OCI-LY1 (cell line): ENCODE data around the gene USP40.

Source experiments
- EZH2 ChIP-seq: fragments of 200-600 bp; sonication (generic), shearing (Covaris generic); IDR thresholded peaks from 2 replicates; pipeline ENCODE4 v1.8.0; 2017; ENCODE audit warnings: borderline replicate concordance, mixed run types, mild to moderate bottlenecking, antibody characterized with exemption, low read length, moderate library complexity, mixed read lengths
- TF ChIP-seq, protein P1 (sequence below): fragments of 200-600 bp; sonication (generic), shearing (Covaris generic); IDR thresholded peaks from 2 replicates; pipeline ENCODE4 v1.5.1; 2017; ENCODE audit warnings: mild to moderate bottlenecking, antibody characterized with exemption, low read length, moderate library complexity, mixed read lengths

DNA sequence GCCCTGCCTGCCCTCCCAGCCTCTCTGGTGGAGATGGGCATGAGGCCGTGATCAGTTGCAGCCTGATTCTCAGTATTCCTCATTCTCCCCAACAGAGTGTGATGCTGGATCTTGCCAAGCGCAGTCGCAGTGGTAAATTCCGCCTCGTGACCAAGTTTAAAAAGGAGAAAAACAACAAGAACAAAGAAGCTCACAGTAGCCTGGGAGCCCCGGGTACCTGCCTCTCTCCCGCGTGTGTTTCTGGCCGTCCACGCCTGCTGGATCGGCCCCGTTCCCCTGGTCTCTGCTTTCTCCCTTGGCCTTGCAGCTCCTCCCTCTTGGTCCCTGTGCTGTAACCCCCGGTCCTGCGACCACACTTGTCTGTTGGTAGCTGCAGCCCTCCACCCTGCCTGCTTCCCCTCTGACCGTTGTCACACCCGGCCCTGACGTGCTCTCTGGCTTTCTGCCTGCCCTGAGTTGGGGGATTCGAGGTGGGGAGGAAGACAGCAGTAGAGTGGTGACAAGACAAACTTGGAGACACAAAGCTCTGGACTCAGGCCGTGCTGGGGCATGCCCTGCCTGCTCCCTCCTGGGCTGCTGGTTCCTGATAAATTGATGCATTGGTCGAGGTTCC lies 99.5 kb downstream of the USP40 start:
- TF ChIP-seq, protein P1, sequence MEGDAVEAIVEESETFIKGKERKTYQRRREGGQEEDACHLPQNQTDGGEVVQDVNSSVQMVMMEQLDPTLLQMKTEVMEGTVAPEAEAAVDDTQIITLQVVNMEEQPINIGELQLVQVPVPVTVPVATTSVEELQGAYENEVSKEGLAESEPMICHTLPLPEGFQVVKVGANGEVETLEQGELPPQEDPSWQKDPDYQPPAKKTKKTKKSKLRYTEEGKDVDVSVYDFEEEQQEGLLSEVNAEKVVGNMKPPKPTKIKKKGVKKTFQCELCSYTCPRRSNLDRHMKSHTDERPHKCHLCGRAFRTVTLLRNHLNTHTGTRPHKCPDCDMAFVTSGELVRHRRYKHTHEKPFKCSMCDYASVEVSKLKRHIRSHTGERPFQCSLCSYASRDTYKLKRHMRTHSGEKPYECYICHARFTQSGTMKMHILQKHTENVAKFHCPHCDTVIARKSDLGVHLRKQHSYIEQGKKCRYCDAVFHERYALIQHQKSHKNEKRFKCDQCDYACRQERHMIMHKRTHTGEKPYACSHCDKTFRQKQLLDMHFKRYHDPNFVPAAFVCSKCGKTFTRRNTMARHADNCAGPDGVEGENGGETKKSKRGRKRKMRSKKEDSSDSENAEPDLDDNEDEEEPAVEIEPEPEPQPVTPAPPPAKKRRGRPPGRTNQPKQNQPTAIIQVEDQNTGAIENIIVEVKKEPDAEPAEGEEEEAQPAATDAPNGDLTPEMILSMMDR, result no peak
- TF ChIP-seq EZH2, result no peak
